Raji (cell line): ENCODE data around the gene ATAD1.

Experiments
- POLR2A ChIP-seq: IDR thresholded peaks from 2 replicates; pipeline ENCODE4 v1.6.1; 2011; ENCODE audit warnings: low read depth, low read length, control low read depth; ENCODE audit not compliant: insufficient read depth

ATAD1 gene

GRCh38 chr10:87816898-87817608 is 973 bp downstream of the ATAD1 start:
- TF ChIP-seq POLR2A: no peak

DNA sequence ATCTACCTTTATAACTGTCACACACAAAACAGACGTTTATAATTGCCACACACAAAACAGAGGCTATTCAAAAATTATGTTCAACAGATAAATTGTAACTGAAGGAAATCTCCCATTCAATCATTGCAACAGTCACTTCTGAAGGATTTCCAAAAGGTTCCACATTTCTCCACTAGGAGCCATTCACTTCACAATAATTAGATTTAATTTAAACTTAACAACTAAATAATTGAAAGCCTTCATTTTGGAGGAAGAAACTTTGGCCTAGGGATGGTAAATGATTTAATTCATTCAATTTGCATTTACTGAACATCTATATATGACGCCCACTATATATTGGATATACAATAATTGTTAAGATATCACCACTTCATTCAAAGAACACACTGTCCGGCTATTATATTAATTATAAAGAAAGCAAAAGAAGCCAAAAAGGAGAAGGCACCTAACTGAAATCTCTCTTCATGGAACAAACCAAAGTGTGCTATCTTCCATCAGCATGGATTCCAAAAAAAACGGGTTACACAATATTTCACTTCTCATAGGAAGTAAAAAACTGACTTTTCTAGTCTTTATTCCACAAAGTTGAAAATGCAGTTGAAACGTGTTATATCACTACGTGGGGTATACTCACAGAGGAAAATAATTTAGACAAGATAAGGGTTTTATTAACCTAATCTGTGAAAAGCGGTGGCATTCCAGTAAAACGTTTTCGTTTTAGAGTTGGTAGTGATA is 1.7 kb downstream of the ATAD1 start:
- TF ChIP-seq POLR2A: no peak

DNA sequence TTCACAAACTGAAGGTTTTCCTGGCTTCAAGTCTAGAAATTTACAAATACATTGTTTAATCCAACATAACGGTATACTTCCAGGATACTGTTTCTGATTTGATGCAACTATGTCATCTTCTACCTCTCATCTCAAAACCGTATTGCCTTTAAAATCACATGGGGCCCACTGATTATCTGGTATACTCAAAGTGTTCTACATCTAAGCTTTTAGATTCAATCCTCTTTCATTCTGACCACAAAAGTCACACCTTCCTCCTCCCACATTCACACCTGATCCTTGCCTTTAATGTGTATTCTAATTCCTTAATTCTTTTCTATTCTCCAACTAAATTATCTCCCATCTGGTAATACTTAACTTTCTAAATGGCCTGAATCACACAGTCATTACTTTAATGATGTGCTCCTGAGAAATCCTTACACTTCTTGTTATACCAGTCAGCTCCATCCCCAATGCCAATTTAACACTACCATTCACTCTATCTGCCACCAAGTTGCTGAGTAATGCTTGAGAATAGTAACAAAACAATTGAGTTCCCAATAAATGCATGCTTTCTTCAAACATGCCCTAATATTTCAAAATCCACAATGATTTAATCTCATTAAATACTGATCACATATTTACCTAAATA is 13.0 kb downstream of the ATAD1 start:
- no peak for TF ChIP-seq POLR2A

GRCh38 chr10:87803831-87804230 is 14.2 kb downstream of the ATAD1 start:
- no peak for TF ChIP-seq POLR2A

DNA sequence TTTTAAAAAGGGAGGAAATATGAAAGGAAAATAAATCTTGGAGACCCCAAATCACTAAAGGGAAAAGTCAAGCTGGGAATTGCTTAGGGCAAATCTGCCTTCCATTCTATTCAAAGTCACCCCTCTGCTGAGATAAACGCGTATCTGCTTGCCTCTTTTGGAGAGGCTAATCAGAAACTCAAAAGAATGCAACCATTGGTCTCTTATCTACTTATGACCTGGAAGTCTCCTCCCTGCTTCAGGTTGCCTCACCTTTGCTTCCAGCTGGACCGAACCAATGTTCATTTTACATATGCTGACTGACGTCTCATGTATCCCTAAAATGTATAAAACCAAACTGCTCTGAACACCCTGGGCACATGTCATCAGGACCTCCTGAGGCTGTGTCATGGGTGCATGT is 14.7 kb downstream of the ATAD1 start:
- no peak for TF ChIP-seq POLR2A

GRCh38 chr10:87799860-87800259 is 18.2 kb downstream of the ATAD1 start:
- TF ChIP-seq POLR2A: no peak

- TF ChIP-seq POLR2A: no peak
Measured at GRCh38 chr10:87798082-87798481, 19.9 kb downstream of the ATAD1 start.

- TF ChIP-seq POLR2A: no peak
Measured at GRCh38 chr10:87794285-87794684, 23.7 kb downstream of the ATAD1 start.

GRCh38 chr10:87790185-87790584 is 27.8 kb downstream of the ATAD1 start:
- no peak for TF ChIP-seq POLR2A

GRCh38 chr10:87786421-87786820 is 31.6 kb downstream of the ATAD1 start:
- no peak for TF ChIP-seq POLR2A

DNA sequence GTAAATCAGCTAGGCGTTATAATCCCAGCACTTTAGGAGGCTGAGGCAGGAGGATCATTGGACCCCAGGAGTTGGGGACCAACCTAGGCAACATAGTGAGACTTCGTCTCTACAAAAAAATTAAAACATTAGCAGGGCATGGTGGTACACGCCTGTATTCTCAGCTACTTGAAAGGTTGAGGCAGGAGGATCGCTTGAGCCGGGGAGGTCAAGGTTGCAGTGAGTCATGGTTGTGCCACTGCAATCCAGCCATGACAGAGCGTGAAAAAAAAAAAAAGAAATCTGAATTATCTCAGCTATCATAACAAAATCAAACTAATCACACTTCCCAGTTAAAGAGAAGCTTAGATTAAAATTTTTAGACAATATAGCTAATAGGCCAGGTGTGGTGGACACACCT is 35.3 kb downstream of the ATAD1 start:
- TF ChIP-seq POLR2A: no peak

- no peak for TF ChIP-seq POLR2A
Measured at GRCh38 chr10:87781545-87781944, 36.5 kb downstream of the ATAD1 start.

GRCh38 chr10:87776328-87776727 is 41.7 kb downstream of the ATAD1 start:
- no peak for TF ChIP-seq POLR2A

DNA sequence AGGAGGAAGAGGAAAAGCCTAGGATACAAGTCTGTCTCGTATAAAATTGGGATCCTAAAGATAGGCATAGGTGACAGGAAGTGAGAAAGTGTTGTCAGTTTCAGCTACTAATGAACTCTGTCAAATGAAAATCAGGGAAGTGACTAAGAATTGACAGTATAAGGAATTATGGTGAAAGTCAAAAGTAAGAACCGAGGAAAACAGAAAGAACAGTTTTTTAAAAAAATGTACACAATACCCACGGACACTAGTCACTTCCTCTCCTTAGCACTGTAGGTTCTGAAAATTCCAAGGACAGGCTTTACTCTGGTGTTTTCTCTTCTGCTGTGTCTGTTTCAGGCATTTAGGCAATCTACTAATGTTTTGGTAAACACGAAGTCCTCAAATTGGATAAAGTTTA is 42.3 kb downstream of the ATAD1 start:
- no peak for TF ChIP-seq POLR2A

DNA sequence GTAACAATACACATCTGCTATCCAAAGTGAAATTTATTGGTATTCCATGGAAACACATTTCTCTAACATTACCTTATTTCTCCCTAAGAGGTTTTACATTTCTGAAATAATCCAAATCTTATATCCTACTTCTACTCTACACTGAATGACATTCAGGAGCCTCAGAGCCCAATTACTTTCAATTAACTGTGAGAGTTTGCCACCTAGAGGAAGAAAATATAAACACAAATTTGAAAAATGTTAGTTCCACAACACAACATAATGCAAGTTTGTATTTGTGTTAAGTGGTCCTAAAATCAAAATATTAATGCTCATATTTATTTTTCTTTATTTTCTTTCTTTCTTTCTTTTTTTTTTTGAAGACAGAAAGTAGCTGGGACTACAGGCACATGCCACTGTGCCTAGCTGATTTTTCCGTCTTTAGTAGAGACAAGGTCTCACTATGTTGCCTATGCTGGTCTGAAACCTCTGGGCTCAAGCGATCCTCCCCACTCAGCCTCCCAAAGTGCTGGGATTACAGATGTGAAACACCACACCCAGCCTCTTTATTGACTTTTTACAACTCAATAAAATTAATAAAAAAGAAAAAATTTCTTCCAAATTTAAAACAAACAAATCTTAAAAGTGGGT is 46.0 kb downstream of the ATAD1 start:
- TF ChIP-seq POLR2A: no peak

GRCh38 chr10:87767253-87767652 is 50.8 kb downstream of the ATAD1 start:
- TF ChIP-seq POLR2A: no peak
